GM10266 (cell line): ENCODE measurements around the gene PSD2.

Experiments
- DNase-seq: peaks from one replicate; pipeline ENCODE4 v3.0.0; 2012; ENCODE audit errors: extremely low spot score
- CTCF ChIP-seq: IDR thresholded peaks from 2 replicates; pipeline ENCODE4 v1.5.1; 2012; ENCODE audit warnings: mild to moderate bottlenecking, low read depth; ENCODE audit not compliant: control insufficient read depth, insufficient read depth; ENCODE audit errors: missing control alignments

PSD2 gene

GRCh38 chr5:139752506-139753473 lies 42.8 kb upstream of the PSD2 start:
- no peak for DNase-seq

GRCh38 chr5:139755892-139756671 lies 39.5 kb upstream of the PSD2 start:
- no peak for TF ChIP-seq CTCF

More at GRCh38 chr5:139752506-139753473, 42.8 kb upstream of the PSD2 start:
- no peak for TF ChIP-seq CTCF

GRCh38 chr5:139756971-139757370 lies 38.6 kb upstream of the PSD2 start:
- no peak for DNase-seq
- no peak for TF ChIP-seq CTCF

More at GRCh38 chr5:139755892-139756671, 39.5 kb upstream of the PSD2 start:
- no peak for DNase-seq

DNA sequence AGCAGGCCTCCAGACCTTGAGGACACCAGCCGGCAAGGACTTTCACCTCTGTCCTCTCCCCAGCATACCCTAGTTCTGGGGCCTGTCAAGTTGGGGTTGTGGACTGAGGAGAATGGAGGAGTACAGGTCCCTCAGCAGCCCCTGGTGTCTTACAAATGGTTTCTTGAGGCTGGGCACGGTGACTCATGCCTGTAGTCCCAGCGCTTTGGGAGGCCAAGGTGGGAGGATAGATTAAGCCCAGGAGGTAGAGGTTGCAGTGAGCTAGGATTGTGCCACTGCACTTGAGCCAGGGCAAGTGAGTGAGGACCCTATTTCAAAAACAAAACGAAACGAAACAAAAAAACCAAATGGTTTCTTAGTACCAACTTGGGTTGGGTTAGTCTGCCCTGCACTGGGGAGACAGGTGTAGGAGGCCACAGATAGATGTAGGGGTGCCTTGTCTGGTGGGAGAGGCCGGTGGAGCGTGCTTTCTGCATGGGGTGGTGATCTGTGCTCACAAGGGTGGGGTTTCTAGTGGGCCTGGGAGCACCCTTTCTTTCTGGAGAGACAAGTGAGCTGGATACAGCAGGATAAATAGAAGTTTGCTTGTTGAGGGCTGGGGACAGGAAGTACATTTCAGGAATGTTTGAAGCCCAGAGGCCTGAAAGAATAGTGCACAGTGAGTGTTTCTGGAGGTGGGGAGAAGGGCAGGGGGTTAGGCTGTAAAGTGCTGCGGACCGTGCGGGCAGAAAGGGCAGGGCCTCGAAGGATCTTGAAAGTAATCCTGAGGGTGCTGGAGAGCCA lies 37.7 kb upstream of the PSD2 start:
- no peak for TF ChIP-seq CTCF
- no peak for DNase-seq

- no peak for TF ChIP-seq CTCF
- DNase-seq = no peak
These were observed 37.0 kb upstream of the PSD2 start for GRCh38 chr5:139758510-139759075.

- no peak for TF ChIP-seq CTCF
- DNase-seq = no peak
These were observed 36.3 kb upstream of the PSD2 start for GRCh38 chr5:139759219-139759721.
